Heart left ventricle (tissue), 13 donors: Measurements from ENCODE around the gene GABRR3.

Experiments used
- POLR2A ChIP-seq, 2 donors: fragments of 450-650 bp; IDR thresholded peaks; one replicate each; pipeline ENCODE4 v1.6.1; 2017; ENCODE audit warnings: antibody characterized with exemption in 2 of 2, mild to moderate bottlenecking in 2 of 2, moderate library complexity in 2 of 2
- TF ChIP-seq, protein P1 (sequence below), 12 donors: fragments of 200-600 bp; sonication (generic) in 4 of 12; IDR thresholded peaks; one replicate each; pipeline versions ENCODE4 v1.5.0 to v1.8.0; 2018 to 2022; ENCODE audit warnings: antibody characterized with exemption in 12 of 12, mild to moderate bottlenecking in 5 of 12
- donor health status: ischemic (EF 13 %, LVEDD 7.1; RV severe dilation, severe dysfunction).
- donor health status: DM: no; HTN: yes; CAD: no.
- donor health status: DM: no; HTN: no; CAD: no.
- donor health status: ischemic (EF 25% LVEDD 6.9; RV normal size, moderate dysfunction).
- donor health status: ischemic (EF 25% LVEDD 5.7; RV mildly dilated, moderate dysfunction).
- donor health status: ischemic (EF 35%, LVEDD 5.7; RV mildly dilated, moderate dysfunction).
- donor health status: nonischemic (EF 11% LVEDD 7.7; RV severe dilation, severe dysfunction).
- donor health status: DM: yes; HTN: yes; CAD: no.
- donor health status: PGD.
- donor health status: ischemic (EF 29% LVEDD 5.4; RV normal size, mild dysfunction).
- donor health status: nonischemic (EF 23%, LVEDD 6.1; RV moderate dilation, normal function).

GRCh38 chr3:97952872-97953271 is 82.2 kb downstream of the GABRR3 start:
- TF ChIP-seq, protein P1, sequence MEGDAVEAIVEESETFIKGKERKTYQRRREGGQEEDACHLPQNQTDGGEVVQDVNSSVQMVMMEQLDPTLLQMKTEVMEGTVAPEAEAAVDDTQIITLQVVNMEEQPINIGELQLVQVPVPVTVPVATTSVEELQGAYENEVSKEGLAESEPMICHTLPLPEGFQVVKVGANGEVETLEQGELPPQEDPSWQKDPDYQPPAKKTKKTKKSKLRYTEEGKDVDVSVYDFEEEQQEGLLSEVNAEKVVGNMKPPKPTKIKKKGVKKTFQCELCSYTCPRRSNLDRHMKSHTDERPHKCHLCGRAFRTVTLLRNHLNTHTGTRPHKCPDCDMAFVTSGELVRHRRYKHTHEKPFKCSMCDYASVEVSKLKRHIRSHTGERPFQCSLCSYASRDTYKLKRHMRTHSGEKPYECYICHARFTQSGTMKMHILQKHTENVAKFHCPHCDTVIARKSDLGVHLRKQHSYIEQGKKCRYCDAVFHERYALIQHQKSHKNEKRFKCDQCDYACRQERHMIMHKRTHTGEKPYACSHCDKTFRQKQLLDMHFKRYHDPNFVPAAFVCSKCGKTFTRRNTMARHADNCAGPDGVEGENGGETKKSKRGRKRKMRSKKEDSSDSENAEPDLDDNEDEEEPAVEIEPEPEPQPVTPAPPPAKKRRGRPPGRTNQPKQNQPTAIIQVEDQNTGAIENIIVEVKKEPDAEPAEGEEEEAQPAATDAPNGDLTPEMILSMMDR (IDR thresholded peaks at IDR 0.05), result no peak
- no peak for TF ChIP-seq POLR2A (IDR thresholded peaks at IDR 0.05)
